HCT116 (cell line): ENCODE results near the gene CRAT. TPM values are rescaled to one million over a fixed set of nuclear protein-coding genes. Genes with fewer than 3 reads are reported as not detected.
A peak's percentile ranks its signal among the peaks of the same experiment; 100 is the strongest.

Experiments
- ATAC-seq: fragments of 200-7000 bp; cut with Tn5 transposase; 2 replicates; pipeline ENCODE4 v1.9.1; 2020; ENCODE audit warnings: mild to moderate bottlenecking, moderate library complexity
- BruUV-seq: library from RNA; stranded (reverse); fragments of 400-500 nt; replicated peaks from 2 replicates; lab custom pipeline; 2021; lab: Mats Ljungman, UMichigan
- CTCF ChIA-PET: fragments of 300-600 bp; sonication (Branson Sonifier 250); formaldehyde crosslinking; loops from one replicate; lab custom pipeline; 2021; ENCODE audit warnings: antibody characterized with exemption; lab: Charles Lee
- POLR2A ChIA-PET: fragments of 300-600, 350-600 bp; sonication (Branson Sonifier 250); formaldehyde crosslinking; loops from one replicate; lab custom pipeline; 2021; ENCODE audit warnings: antibody characterized with exemption; lab: Charles Lee
- RAD21 ChIA-PET, 2 experiments: fragments of 300-600 bp; sonication (Branson Sonifier 250); formaldehyde crosslinking; loops; one replicate each; lab custom pipeline; 2023; ENCODE audit warnings: low total read pairs in 2 of 2; ENCODE audit not compliant: uncharacterized antibody in 2 of 2, unreplicated experiment in 2 of 2, low non-redundant PET in 1 of 2; lab: Charles Lee
- DNase-seq: peaks from one replicate; pipeline ENCODE4 v3.0.0-alpha.2; 2010; ENCODE audit warnings: low read depth, low spot score
- H2AFZ ChIP-seq: fragments of 200-600 bp; shearing (Covaris generic), sonication (generic); 2 replicates; pipeline ENCODE4 v1.6.1; 2017; ENCODE audit warnings: low read depth, mixed run types, mixed read lengths, antibody characterized with exemption, low read length; ENCODE audit not compliant: poor library complexity, severe bottlenecking
- H3K27ac ChIP-seq: 2 replicates; pipeline ENCODE4 v1.5.1; 2012; ENCODE audit warnings: low read depth, low read length
- H3K27me3 ChIP-seq: fragments of 200-600 bp; sonication (generic); 2 replicates; pipeline ENCODE4 v1.6.1; 2016; ENCODE audit warnings: mixed run types, low read length, mixed read lengths; ENCODE audit not compliant: insufficient read depth
- H3K36me3 ChIP-seq, 2 experiments: fragments of 200-500 bp in 1 of 2; fragments of 200-600 bp in 1 of 2; sonication (Bioruptor generic) in 1 of 2; sonication (generic) in 1 of 2; 2 replicates each; pipeline versions ENCODE4 v1.5.1 to v1.6.1; 2014 to 2016; ENCODE audit warnings: low read length in 2 of 2, inconsistent platforms in 1 of 2, mixed read lengths in 1 of 2, mixed run types in 1 of 2; ENCODE audit not compliant: insufficient read depth in 2 of 2, control insufficient read depth in 1 of 2
- H3K4me1 ChIP-seq, 2 experiments: fragments of 200-600 bp in 1 of 2; sonication (generic) in 1 of 2; 2 replicates each; pipeline versions ENCODE4 v1.5.1 to v1.6.1; 2012 to 2017; ENCODE audit warnings: low read length in 2 of 2, inconsistent platforms in 1 of 2, mild to moderate bottlenecking in 1 of 2, mixed read lengths in 1 of 2, mixed run types in 1 of 2, moderate library complexity in 1 of 2; ENCODE audit not compliant: insufficient read depth in 2 of 2, control insufficient read depth in 1 of 2
- H3K4me2 ChIP-seq: fragments of 200-600 bp; sonication (generic); 2 replicates; pipeline ENCODE4 v1.6.1; 2017; ENCODE audit warnings: mixed run types, low read length, mixed read lengths
- H3K4me3 ChIP-seq, 2 experiments: fragments of 200-600 bp in 1 of 2; sonication (generic) in 1 of 2; replicated peaks in 1 of 2; 2 replicates each; pipeline ENCODE4 v1.5.1; 2011 to 2016; ENCODE audit warnings: low read length in 2 of 2, control low read depth in 1 of 2, low read depth in 1 of 2, mild to moderate bottlenecking in 1 of 2, mixed read lengths in 1 of 2, mixed run types in 1 of 2
- H3K79me2 ChIP-seq: fragments of 200-600 bp; sonication (generic); 2 replicates; pipeline ENCODE4 v1.6.1; 2017; ENCODE audit warnings: mild to moderate bottlenecking, mixed run types, low read length, moderate library complexity, mixed read lengths; ENCODE audit not compliant: insufficient read depth
- H3K9ac ChIP-seq: fragments of 200-600 bp; sonication (generic); 2 replicates; pipeline ENCODE4 v1.6.1; 2016; ENCODE audit warnings: low read length, mixed read lengths
- H3K9me2 ChIP-seq: fragments of 200-600 bp; sonication (generic), shearing (Covaris generic); 2 replicates; pipeline ENCODE4 v1.6.1; 2017; ENCODE audit warnings: mixed run types, mild to moderate bottlenecking, moderate library complexity; ENCODE audit not compliant: insufficient read depth
- H3K9me3 ChIP-seq, 2 experiments: fragments of 200-500 bp in 1 of 2; fragments of 200-600 bp in 1 of 2; sonication (Bioruptor generic) in 1 of 2; sonication (generic) in 1 of 2; 2 replicates each; pipeline ENCODE4 v1.6.1; 2014 to 2017; ENCODE audit warnings: low read length in 2 of 2, mixed read lengths in 2 of 2, inconsistent platforms in 1 of 2, low read depth in 1 of 2, mild to moderate bottlenecking in 1 of 2, mixed run types in 1 of 2, moderate library complexity in 1 of 2; ENCODE audit not compliant: control insufficient read depth in 1 of 2, insufficient read depth in 1 of 2
- H4K20me1 ChIP-seq: fragments of 200-600 bp; sonication (generic), shearing (Covaris generic); 2 replicates; pipeline ENCODE4 v1.6.1; 2017; ENCODE audit warnings: mixed run types, mild to moderate bottlenecking, moderate library complexity; ENCODE audit not compliant: insufficient read depth
- ATF3 ChIP-seq: IDR thresholded peaks from 2 replicates; pipeline ENCODE4 v1.6.1; 2012
- CBX3 ChIP-seq: IDR thresholded peaks from 2 replicates; pipeline ENCODE4 v1.6.1; 2012; ENCODE audit warnings: low read depth
- CEBPB ChIP-seq: IDR thresholded peaks from 2 replicates; pipeline ENCODE4 v1.6.1; 2012; ENCODE audit warnings: low read depth
- CTCF ChIP-seq, 3 experiments: fragments of 200-600 bp in 1 of 3; sonication (generic) in 1 of 3; IDR thresholded peaks in 2 of 3; conservative IDR thresholded peaks in 1 of 3; 2 replicates each; pipeline ENCODE4 v1.5.1; 2012 to 2017; ENCODE audit warnings: low read depth in 2 of 3, low read length in 2 of 3, antibody characterized with exemption in 1 of 3, borderline replicate concordance in 1 of 3, control low read depth in 1 of 3, mild to moderate bottlenecking in 1 of 3, mixed read lengths in 1 of 3, mixed run types in 1 of 3, moderate library complexity in 1 of 3; ENCODE audit not compliant: insufficient read depth in 1 of 3
- EGR1 ChIP-seq: IDR thresholded peaks from 2 replicates; pipeline ENCODE4 v1.6.1; 2012; ENCODE audit warnings: low read depth
- EZH2phosphoT487 ChIP-seq: fragments of 200-600 bp; IDR thresholded peaks from 2 replicates; pipeline ENCODE4 v1.6.1; 2018; ENCODE audit warnings: antibody characterized with exemption, borderline replicate concordance
- FOSL1 ChIP-seq: IDR thresholded peaks from 2 replicates; pipeline ENCODE4 v1.6.1; 2012; ENCODE audit warnings: low read depth
- MAX ChIP-seq: IDR thresholded peaks from 2 replicates; pipeline ENCODE4 v1.6.1; 2012
- POLR2AphosphoS5 ChIP-seq: IDR thresholded peaks from 2 replicates; pipeline ENCODE4 v1.6.1; 2011; ENCODE audit warnings: mild to moderate bottlenecking, low read depth, low read length, moderate library complexity
- RAD21 ChIP-seq: IDR thresholded peaks from 2 replicates; pipeline ENCODE4 v1.6.1; 2012; ENCODE audit warnings: low read depth, mild to moderate bottlenecking
- YY1 ChIP-seq: IDR thresholded peaks from 2 replicates; pipeline ENCODE4 v1.6.1; 2011; ENCODE audit warnings: low read length, low read depth, moderate library complexity, mild to moderate bottlenecking; ENCODE audit not compliant: insufficient replicate concordance; ENCODE audit errors: extremely low read depth
- ZNF274 ChIP-seq: fragments of 200-500 bp; sonication (Bioruptor generic); IDR thresholded peaks from 2 replicates; pipeline ENCODE4 v1.6.1; 2014; ENCODE audit warnings: mild to moderate bottlenecking, low read depth, low read length, inconsistent platforms
- intact Hi-C: fragments of 100-400 bp; cut with micrococcal nuclease; formaldehyde crosslinking; loops from 2 replicates; pipeline ENCODE4 v1.10.0; 2022
- total RNA-seq: library from RNA; stranded (reverse); gene quantifications from one replicate; pipeline ENCODE4 v1.2.1, GENCODE V29; 2021; ENCODE audit not compliant: unreplicated experiment

The CRAT gene
- total RNA-seq, 1 experiment from 2014 or later, result 29.0 TPM

- no peak for TF ChIP-seq RAD21
- no peak for TF ChIP-seq MAX
- TF ChIP-seq CBX3, result no peak
- no peak for TF ChIP-seq CTCF (IDR thresholded peaks at IDR 0.05 in 2 of 3, conservative IDR thresholded peaks at IDR 0.05 in 1 of 3; ENCODE audit: borderline replicate concordance in 1 of 3, insufficient read depth in 1 of 3, low read depth in 2 of 3, low read length in 2 of 3)
- TF ChIP-seq FOSL1, result peak; percentile 29; the same call in 1 of the 2 replicates
- TF ChIP-seq EGR1, result peak; percentile 60; the same call in 1 of the 2 replicates
- TF ChIP-seq ZNF274, result no peak
- TF ChIP-seq EZH2phosphoT487, result no peak
- TF ChIP-seq YY1, result no peak
- TF ChIP-seq CEBPB, result no peak
- TF ChIP-seq POLR2AphosphoS5, result no peak
- no peak for TF ChIP-seq ATF3
- Histone ChIP-seq H3K4me3 (no peak overlapping the region), H3K4me1 (peaks cover 6 to 17% of the 10 kb centered on the region in 2 experiments; a peak in 3 of 4 replicates), H2AFZ (no peak overlapping the region), H3K4me2 (peak overlapping the region; percentile 59), H3K27me3 (no peaks in the 10 kb centered on the region), H3K36me3 (peaks cover 0 to 4% of the 10 kb centered on the region in 2 experiments; a peak in 1 of 4 replicates), H3K9ac (no peak overlapping the region; the same call in 1 of the 2 replicates), H3K27ac (peak overlapping the region; percentile 1; the same call in 1 of the 2 replicates), H4K20me1 (no peaks in the 10 kb centered on the region), H3K79me2 (no peaks in the 10 kb centered on the region), H3K9me2 (no peaks in the 10 kb centered on the region), H3K9me3 (no peaks in the 10 kb centered on the region)
- no TSS peak for BruUV-seq
- intact Hi-C loops, result no loop called here
- ATAC-seq (peak; percentile 76), DNase-seq (no peak)
- ChIA-PET POLR2A (no interaction called here), RAD21 (no interaction called here), CTCF (no interaction called here)
These were observed 51.4 kb downstream of the CRAT start for GRCh38 chr9:129058965-129059795.
